Measurements from ENCODE around the gene KDM2A.

Gene KDM2A

GRCh38 chr11:67288198-67288451 is 169.1 kb downstream of the KDM2A start:
- Histone ChIP-seq H3K23ac (ENCODE audit: low read depth, low read length, poor library complexity) (peak overlapping the region; percentile 99), H2BK12ac (ENCODE audit: low read length) (no peak overlapping the region), H3K14ac (ENCODE audit: low read length) (peak overlapping the region; percentile 39), H3K27ac (replicated peaks; ENCODE audit: low read length) (peak overlapping the region; percentile 97), H4K8ac (ENCODE audit: low read depth, low read length) (peak overlapping the region; percentile 7), H3K4ac (ENCODE audit: low read length) (peak overlapping the region; percentile 84), H2BK15ac (ENCODE audit: low read length) (peak overlapping the region; percentile 67), H3K9ac (ENCODE audit: low read depth, low read length, poor library complexity) (peak overlapping the region; percentile 100), H3K9me3 (replicated peaks in 1 of 2; ENCODE audit: control insufficient read depth in 2 of 2, insufficient read depth in 1 of 2, low read depth in 1 of 2, low read length in 2 of 2) (no peaks in the 10 kb centered on the region), H2AFZ (ENCODE audit: low read length) (peak overlapping the region; percentile 94), H2BK120ac (ENCODE audit: low read depth, low read length) (peak overlapping the region; percentile 94), H2BK5ac (ENCODE audit: low read length) (peak overlapping the region; percentile 95), H3K4me2 (ENCODE audit: insufficient read depth, low read length, poor library complexity, severe bottlenecking) (peak overlapping the region; percentile 86), H2AK5ac (ENCODE audit: low read depth, low read length) (peak overlapping the region; percentile 90), H3K27me3 (ENCODE audit: control insufficient read depth in 3 of 3, insufficient read depth in 3 of 3, low read depth in 1 of 3, low read length in 3 of 3) (no peaks in the 10 kb centered on the region), H3K18ac (ENCODE audit: low read length) (peak overlapping the region; percentile 100), H3K4me3 (ENCODE audit: low read length in 2 of 2) (peak overlapping the region; percentile 96 to 98), H3K36me3 (replicated peaks in 1 of 2; ENCODE audit: control insufficient read depth in 2 of 2, insufficient read depth in 2 of 2, low read length in 2 of 2) (peaks cover 43 to 73% of the 10 kb centered on the region in 2 donors), H3K4me1 (ENCODE audit: control insufficient read depth in 2 of 2, insufficient read depth in 1 of 2, low read depth in 1 of 2, low read length in 2 of 2) (peaks cover 19 to 21% of the 10 kb centered on the region in 2 donors), H3K79me1 (ENCODE audit: low read depth, low read length) (peaks cover 33% of the 10 kb centered on the region), H4K91ac (ENCODE audit: low read depth, low read length, poor library complexity) (peak overlapping the region; percentile 22)
- no CpG with 5 or more reads among the region's 4 CpGs for WGBS, 2 donors (ENCODE audit: extremely low coverage in 2 of 2, insufficient read length in 2 of 2, insufficient replicate concordance in 1 of 2)
- no peak for DNase-seq (ENCODE audit: low spot score)

GRCh38 chr11:67288452-67289225 is 169.6 kb downstream of the KDM2A start:
- no peaks in the 10 kb centered on the region for H3K9me3 ChIP-seq (replicated peaks in 1 of 2; ENCODE audit: control insufficient read depth in 2 of 2, insufficient read depth in 1 of 2, low read depth in 1 of 2, low read length in 2 of 2)

GRCh38 chr11:67289226-67289650 is 170.2 kb downstream of the KDM2A start, which contains the start of gene ANKRD13D:
TSS of gene ANKRD13D (plus strand) at chr11:67289303. CDS start at chr11:67289461, 158 bp downstream.
- Histone ChIP-seq H3K4ac (ENCODE audit: low read length) (peak within 1 kb of the TSS; percentile 95), H3K36me3 (replicated peaks in 1 of 2; ENCODE audit: control insufficient read depth in 2 of 2, insufficient read depth in 2 of 2, low read length in 2 of 2) (peaks cover 34 to 73% of the 10 kb centered on the region in 2 donors), H3K79me1 (ENCODE audit: low read depth, low read length) (peaks cover 33% of the 10 kb centered on the region), H2BK120ac (ENCODE audit: low read depth, low read length) (peak within 1 kb of the TSS; percentile 94), H2BK12ac (ENCODE audit: low read length) (peak within 1 kb of the TSS; percentile 84), H2AK5ac (ENCODE audit: low read depth, low read length) (peak within 1 kb of the TSS; percentile 98), H2AFZ (ENCODE audit: low read length) (peak within 1 kb of the TSS; percentile 94), H3K27ac (replicated peaks; ENCODE audit: low read length) (peak within 1 kb of the TSS; percentile 97), H3K14ac (ENCODE audit: low read length) (peak within 1 kb of the TSS; percentile 98), H3K9me3 (replicated peaks in 1 of 2; ENCODE audit: control insufficient read depth in 2 of 2, insufficient read depth in 1 of 2, low read depth in 1 of 2, low read length in 2 of 2) (no peaks in the 10 kb centered on the region), H4K8ac (ENCODE audit: low read depth, low read length) (peak within 1 kb of the TSS; percentile 82), H3K9ac (ENCODE audit: low read depth, low read length, poor library complexity) (peak within 1 kb of the TSS; percentile 100), H3K27me3 (ENCODE audit: control insufficient read depth in 3 of 3, insufficient read depth in 3 of 3, low read depth in 1 of 3, low read length in 3 of 3) (no peaks in the 10 kb centered on the region), H3K23ac (ENCODE audit: low read depth, low read length, poor library complexity) (peak within 1 kb of the TSS; percentile 99), H2BK15ac (ENCODE audit: low read length) (peak within 1 kb of the TSS; percentile 67), H3K4me2 (ENCODE audit: insufficient read depth, low read length, poor library complexity, severe bottlenecking) (peak within 1 kb of the TSS; percentile 93), H2BK5ac (ENCODE audit: low read length) (peak within 1 kb of the TSS; percentile 95), H3K18ac (ENCODE audit: low read length) (peak within 1 kb of the TSS; percentile 100), H4K91ac (ENCODE audit: low read depth, low read length, poor library complexity) (peak within 1 kb of the TSS; percentile 22), H3K4me3 (ENCODE audit: low read length in 2 of 2) (peak within 1 kb of the TSS; percentile 96 to 98), H3K4me1 (ENCODE audit: control insufficient read depth in 2 of 2, insufficient read depth in 1 of 2, low read depth in 1 of 2, low read length in 2 of 2) (peaks cover 19 to 21% of the 10 kb centered on the region in 2 donors)
- WGBS, 2 donors (ENCODE audit: extremely low coverage in 2 of 2, insufficient read length in 2 of 2, insufficient replicate concordance in 1 of 2): no CpG with 5 or more reads among the region's 56 CpGs
- DNase-seq (ENCODE audit: low spot score): no peak

More at GRCh38 chr11:67288452-67289225, 169.6 kb downstream of the KDM2A start:
- H2BK120ac ChIP-seq (ENCODE audit: low read depth, low read length): peak overlapping the region; percentile 94
- no peaks in the 10 kb centered on the region for H3K27me3 ChIP-seq (ENCODE audit: control insufficient read depth in 3 of 3, insufficient read depth in 3 of 3, low read depth in 1 of 3, low read length in 3 of 3)
- H3K4me1 ChIP-seq (ENCODE audit: control insufficient read depth in 2 of 2, insufficient read depth in 1 of 2, low read depth in 1 of 2, low read length in 2 of 2): peaks cover 19 to 21% of the 10 kb centered on the region in 2 donors
- H2BK15ac ChIP-seq (ENCODE audit: low read length): peak overlapping the region; percentile 67
- peaks cover 33% of the 10 kb centered on the region for H3K79me1 ChIP-seq (ENCODE audit: low read depth, low read length)
- peak overlapping the region; percentile 90 for H2AK5ac ChIP-seq (ENCODE audit: low read depth, low read length)
- DNase-seq (ENCODE audit: low spot score): peak; percentile 87
- WGBS, 2 donors (ENCODE audit: extremely low coverage in 2 of 2, insufficient read length in 2 of 2, insufficient replicate concordance in 1 of 2): no CpG with 5 or more reads among the region's 87 CpGs
- H3K4me2 ChIP-seq (ENCODE audit: insufficient read depth, low read length, poor library complexity, severe bottlenecking): peak overlapping the region; percentile 86
- H3K4ac ChIP-seq (ENCODE audit: low read length): peak overlapping the region; percentile 95
- peak overlapping the region; percentile 84 for H2BK12ac ChIP-seq (ENCODE audit: low read length)
- peak overlapping the region; percentile 82 for H4K8ac ChIP-seq (ENCODE audit: low read depth, low read length)
- H3K4me3 ChIP-seq (ENCODE audit: low read length in 2 of 2): peak overlapping the region; percentile 96 to 98
- H3K27ac ChIP-seq (replicated peaks; ENCODE audit: low read length): peak overlapping the region; percentile 97
- peak overlapping the region; percentile 100 for H3K9ac ChIP-seq (ENCODE audit: low read depth, low read length, poor library complexity)
- H2AFZ ChIP-seq (ENCODE audit: low read length): peak overlapping the region; percentile 94
- H3K18ac ChIP-seq (ENCODE audit: low read length): peak overlapping the region; percentile 100
- peak overlapping the region; percentile 99 for H3K23ac ChIP-seq (ENCODE audit: low read depth, low read length, poor library complexity)
- peak overlapping the region; percentile 95 for H2BK5ac ChIP-seq (ENCODE audit: low read length)
- peaks cover 40 to 73% of the 10 kb centered on the region in 2 donors for H3K36me3 ChIP-seq (replicated peaks in 1 of 2; ENCODE audit: control insufficient read depth in 2 of 2, insufficient read depth in 2 of 2, low read length in 2 of 2)
- H3K14ac ChIP-seq (ENCODE audit: low read length): peak overlapping the region; percentile 98
- no peak overlapping the region for H4K91ac ChIP-seq (ENCODE audit: low read depth, low read length, poor library complexity)
